Hepatocyte (in vitro differentiated cells): Measurements from ENCODE around the gene PRKG1. TPM values are rescaled to one million over a fixed set of nuclear protein-coding genes. Genes with fewer than 3 reads are reported as not detected.

ENCODE experiments used
- DNase-seq: peaks from one replicate; pipeline ENCODE4 v3.0.0-alpha.2; 2016; ENCODE audit warnings: low spot score
- H2AFZ ChIP-seq: fragments of 200-600 bp; sonication (generic); 2 replicates; pipeline ENCODE4 v1.6.0; 2016; ENCODE audit warnings: antibody characterized with exemption, mild to moderate bottlenecking
- H3K27ac ChIP-seq: fragments of 200-600 bp; sonication (generic); 2 replicates; pipeline ENCODE4 v1.5.1; 2016; ENCODE audit warnings: mild to moderate bottlenecking
- H3K27me3 ChIP-seq: fragments of 200-600 bp; sonication (generic); 2 replicates; pipeline ENCODE4 v1.6.1; 2016
- H3K36me3 ChIP-seq: fragments of 200-600 bp; sonication (generic); replicated peaks from 2 replicates; pipeline ENCODE4 v1.5.1; 2016; ENCODE audit warnings: low read depth; ENCODE audit not compliant: insufficient read depth
- H3K4me1 ChIP-seq: fragments of 200-600 bp; sonication (generic); 2 replicates; pipeline ENCODE4 v1.5.1; 2016; ENCODE audit warnings: mild to moderate bottlenecking, moderate library complexity; ENCODE audit not compliant: insufficient read depth
- H3K4me2 ChIP-seq: fragments of 200-600 bp; sonication (generic); 2 replicates; pipeline ENCODE4 v1.6.0; 2016
- H3K4me3 ChIP-seq: fragments of 200-600 bp; sonication (generic); 2 replicates; pipeline ENCODE4 v1.5.1; 2016; ENCODE audit warnings: mild to moderate bottlenecking
- H3K79me2 ChIP-seq: fragments of 200-600 bp; sonication (generic); 2 replicates; pipeline ENCODE4 v1.6.0; 2017; ENCODE audit warnings: mild to moderate bottlenecking
- H3K9me2 ChIP-seq: fragments of 200-600 bp; sonication (generic); replicated peaks from 2 replicates; pipeline ENCODE4 v1.6.0; 2017; ENCODE audit warnings: mild to moderate bottlenecking; ENCODE audit not compliant: insufficient read depth
- H3K9me3 ChIP-seq: fragments of 200-600 bp; sonication (generic); 2 replicates; pipeline ENCODE4 v1.5.1; 2016; ENCODE audit warnings: low read depth, mild to moderate bottlenecking
- H4K20me1 ChIP-seq: fragments of 200-600 bp; sonication (generic); 2 replicates; pipeline ENCODE4 v1.6.0; 2016; ENCODE audit warnings: mild to moderate bottlenecking; ENCODE audit not compliant: insufficient read depth, poor library complexity, severe bottlenecking
- CTCF ChIP-seq: fragments of 200-600 bp; sonication (generic); IDR thresholded peaks from 2 replicates; pipeline ENCODE4 v1.5.1; 2016; ENCODE audit warnings: antibody characterized with exemption, mild to moderate bottlenecking; ENCODE audit not compliant: poor library complexity
- EZH2 ChIP-seq: fragments of 200-600 bp; sonication (generic); IDR thresholded peaks from 2 replicates; pipeline ENCODE4 v1.6.1; 2016; ENCODE audit warnings: antibody characterized with exemption, mild to moderate bottlenecking, borderline replicate concordance
- EZH2phosphoT487 ChIP-seq: fragments of 200-600 bp; sonication (generic); IDR thresholded peaks from one replicate; pipeline ENCODE4 v1.6.1; 2018; ENCODE audit warnings: antibody characterized with exemption, mild to moderate bottlenecking, low read depth, moderate library complexity; ENCODE audit not compliant: unreplicated experiment, severe bottlenecking
- WGBS: methylation state at CpG from one replicate; pipeline ENCODE4 v1.1.6; 2016; ENCODE audit warnings: low lambda C conversion rate; ENCODE audit errors: missing lambda C conversion rate; 5-methylcytosine and 5-hydroxymethylcytosine counted together
- polyA plus RNA-seq: library from polyadenylated mRNA; unstranded; fragments of >200 nt; fragmentation: Nextera tagmentation; extraction: Ambion mirVana; gene quantifications from 2 replicates; pipeline ENCODE4 v1.2.1, GENCODE V29; 2016
- total RNA-seq: library from RNA; depleted of rRNA; stranded (reverse); fragments of >200 nt; gene quantifications from 2 replicates; pipeline ENCODE4 v1.2.3, GENCODE V29; 2014

Gene PRKG1
- total and polyA plus RNA-seq, 2 experiments from 2014 or later, result 4.0 to 8.1 TPM

DNA sequence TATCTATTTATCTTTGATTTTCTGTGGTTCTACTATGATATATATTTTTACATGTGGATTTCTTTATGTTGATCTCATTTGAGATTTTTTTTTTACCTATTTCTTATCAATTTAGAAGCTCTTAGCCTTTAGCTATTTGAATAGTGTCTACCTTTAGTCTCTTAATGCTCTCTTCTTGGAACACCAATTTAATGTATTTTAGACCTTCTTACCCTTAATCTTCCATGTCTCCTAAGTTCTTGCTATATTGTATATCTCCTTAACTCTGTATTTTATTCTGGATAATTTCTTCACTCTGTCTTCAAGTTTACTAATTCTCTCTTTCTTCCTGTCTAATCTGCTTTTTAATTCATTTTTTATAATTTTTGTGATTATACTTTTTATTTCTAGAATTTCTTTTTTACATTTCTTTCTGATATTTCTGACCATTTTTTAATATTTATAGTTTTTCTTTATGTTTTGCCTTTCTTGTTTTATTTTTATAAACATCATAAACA is 597.8 kb downstream of the PRKG1 start:
- Histone ChIP-seq H3K4me1 (no peaks in the 10 kb centered on the region), H3K27me3 (no peaks in the 10 kb centered on the region), H3K36me3 (no peaks in the 10 kb centered on the region), H3K4me2 (no peak overlapping the region), H3K79me2 (no peaks in the 10 kb centered on the region), H3K9me3 (no peaks in the 10 kb centered on the region), H3K4me3 (no peak overlapping the region), H2AFZ (no peak overlapping the region), H3K9me2 (no peaks in the 10 kb centered on the region), H4K20me1 (no peaks in the 10 kb centered on the region), H3K27ac (no peak overlapping the region)
- DNase-seq, result no peak
- TF ChIP-seq CTCF (no peak), EZH2 (no peak), EZH2phosphoT487 (no peak)

- no peak for DNase-seq
- H3K79me2 ChIP-seq, result no peaks in the 10 kb centered on the region
- no peaks in the 10 kb centered on the region for H4K20me1 ChIP-seq
- H3K4me3 ChIP-seq, result no peak overlapping the region
- no peak overlapping the region for H3K27ac ChIP-seq
- no peaks in the 10 kb centered on the region for H3K9me2 ChIP-seq
- H3K4me2 ChIP-seq, result no peak overlapping the region
- no peak overlapping the region for H2AFZ ChIP-seq
- TF ChIP-seq CTCF (no peak), EZH2 (no peak), EZH2phosphoT487 (no peak)
- H3K4me1 ChIP-seq, result no peaks in the 10 kb centered on the region
- H3K9me3 ChIP-seq, result no peaks in the 10 kb centered on the region
- H3K27me3 ChIP-seq, result no peaks in the 10 kb centered on the region
- no peaks in the 10 kb centered on the region for H3K36me3 ChIP-seq
These were observed 600.8 kb downstream of the PRKG1 start for GRCh38 chr10:51675088-51675487.

GRCh38 chr10:51679841-51680240 is 605.6 kb downstream of the PRKG1 start:
- Histone ChIP-seq H3K27ac (no peak overlapping the region), H3K9me2 (no peaks in the 10 kb centered on the region)

More at GRCh38 chr10:51679841-51680240, 605.6 kb downstream of the PRKG1 start:
- H4K20me1 ChIP-seq, result no peaks in the 10 kb centered on the region
- no peaks in the 10 kb centered on the region for H3K36me3 ChIP-seq
- 74% methylated on average over 6 of the region's 6 CpGs for WGBS
- TF ChIP-seq EZH2, result no peak
- no peak for TF ChIP-seq CTCF
- no peak for TF ChIP-seq EZH2phosphoT487
- H3K79me2 ChIP-seq, result no peaks in the 10 kb centered on the region
- no peak overlapping the region for H3K4me3 ChIP-seq
- no peak overlapping the region for H2AFZ ChIP-seq
- H3K9me3 ChIP-seq, result no peaks in the 10 kb centered on the region
- H3K4me2 ChIP-seq, result no peak overlapping the region
- no peaks in the 10 kb centered on the region for H3K4me1 ChIP-seq
- no peak for DNase-seq
- no peaks in the 10 kb centered on the region for H3K27me3 ChIP-seq
